Omental fat pad (tissue), 4 donors: ENCODE data around the gene GPR137C. TPM values are rescaled to one million over a fixed set of nuclear protein-coding genes. Genes with fewer than 3 reads are reported as not detected.

Source experiments
- ATAC-seq: fragments of 150-250 bp; one replicate; pipeline ENCODE4 v1.9.1; 2016; ENCODE audit warnings: mild to moderate bottlenecking, moderate library complexity; ENCODE audit not compliant: low FRiP score
- DNase-seq: peaks from one replicate; pipeline ENCODE4 v3.0.0-alpha.2; 2019; ENCODE audit warnings: low spot score
- total RNA-seq, 4 donors: library from RNA; depleted of rRNA; stranded (reverse); fragments of >200 nt; gene quantifications; one replicate each; pipeline ENCODE4 v1.1.0, GENCODE V29; 2016
- TF ChIP-seq, protein P1 (sequence below), 3 donors: fragments of 450-650 bp; IDR thresholded peaks; one replicate each; pipeline ENCODE4 v1.5.1; 2016 to 2017; ENCODE audit warnings: antibody characterized with exemption in 3 of 3, mild to moderate bottlenecking in 3 of 3, moderate library complexity in 2 of 3

Gene GPR137C
- total RNA-seq, 4 donors from 2014 or later, result 0.25 to 1.1 (median 0.71) TPM

DNA sequence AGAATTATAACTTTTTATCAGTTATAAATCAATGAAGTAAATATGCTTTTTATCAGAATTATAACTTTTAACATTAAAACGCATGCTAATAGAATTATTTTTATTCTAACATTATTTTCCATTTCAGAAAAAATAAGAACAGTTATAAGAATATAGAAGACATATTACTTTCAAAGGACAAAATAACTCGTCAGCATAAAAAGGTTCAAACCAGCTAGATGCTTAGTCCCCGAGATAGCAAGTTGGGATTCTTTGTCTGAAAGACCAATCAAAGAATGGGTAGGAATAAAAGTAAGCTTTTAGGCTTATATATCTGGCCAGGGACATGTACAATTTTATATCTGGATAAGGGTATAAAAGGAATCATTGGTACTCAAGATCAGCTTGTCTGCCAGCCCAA, 66.0 kb downstream of the GPR137C start:
- DNase-seq (no peak), ATAC-seq (no peak)
- TF ChIP-seq, protein P1, sequence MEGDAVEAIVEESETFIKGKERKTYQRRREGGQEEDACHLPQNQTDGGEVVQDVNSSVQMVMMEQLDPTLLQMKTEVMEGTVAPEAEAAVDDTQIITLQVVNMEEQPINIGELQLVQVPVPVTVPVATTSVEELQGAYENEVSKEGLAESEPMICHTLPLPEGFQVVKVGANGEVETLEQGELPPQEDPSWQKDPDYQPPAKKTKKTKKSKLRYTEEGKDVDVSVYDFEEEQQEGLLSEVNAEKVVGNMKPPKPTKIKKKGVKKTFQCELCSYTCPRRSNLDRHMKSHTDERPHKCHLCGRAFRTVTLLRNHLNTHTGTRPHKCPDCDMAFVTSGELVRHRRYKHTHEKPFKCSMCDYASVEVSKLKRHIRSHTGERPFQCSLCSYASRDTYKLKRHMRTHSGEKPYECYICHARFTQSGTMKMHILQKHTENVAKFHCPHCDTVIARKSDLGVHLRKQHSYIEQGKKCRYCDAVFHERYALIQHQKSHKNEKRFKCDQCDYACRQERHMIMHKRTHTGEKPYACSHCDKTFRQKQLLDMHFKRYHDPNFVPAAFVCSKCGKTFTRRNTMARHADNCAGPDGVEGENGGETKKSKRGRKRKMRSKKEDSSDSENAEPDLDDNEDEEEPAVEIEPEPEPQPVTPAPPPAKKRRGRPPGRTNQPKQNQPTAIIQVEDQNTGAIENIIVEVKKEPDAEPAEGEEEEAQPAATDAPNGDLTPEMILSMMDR (IDR thresholded peaks at IDR 0.05), result no peak

DNA sequence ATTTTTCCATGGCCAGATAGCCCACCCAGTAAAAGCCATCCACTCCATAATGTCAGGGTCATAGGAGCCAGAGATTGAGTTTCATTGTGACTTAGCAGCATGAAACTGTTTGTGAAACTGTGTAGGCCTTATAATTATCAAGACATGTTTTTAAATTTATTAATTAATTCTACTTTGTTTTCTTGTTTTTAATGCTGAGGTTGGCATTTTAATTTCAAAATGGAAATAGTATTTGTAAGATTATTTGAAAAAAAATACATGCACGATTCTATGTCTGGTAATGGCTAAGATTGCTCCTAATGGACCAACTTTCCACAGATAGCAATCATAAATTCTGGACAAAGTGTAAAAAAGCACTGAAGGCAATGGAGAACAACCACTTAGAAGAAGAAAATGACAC, 67.1 kb downstream of the GPR137C start:
- DNase-seq (no peak), ATAC-seq (no peak)
- TF ChIP-seq, protein P1 (IDR thresholded peaks at IDR 0.05), result no peak

DNA sequence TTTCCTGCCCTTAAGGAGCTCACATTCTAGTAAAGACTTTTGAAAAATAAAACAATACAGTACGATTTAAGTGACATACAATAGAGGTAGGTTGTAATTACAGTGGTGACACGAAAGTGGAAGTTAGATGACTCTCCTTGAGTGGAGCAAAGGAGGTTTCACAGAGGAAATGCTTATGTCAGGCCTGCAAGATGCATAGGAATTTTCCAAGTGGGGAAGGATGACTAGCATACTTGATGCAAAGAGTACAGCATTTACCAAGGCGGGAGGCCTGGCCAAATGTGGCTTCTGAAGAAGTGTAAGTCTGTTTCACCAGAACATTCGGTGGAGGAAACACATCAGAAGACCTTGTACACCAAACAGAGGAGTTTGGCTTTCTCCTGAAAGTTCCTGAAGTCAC, 87.5 kb downstream of the GPR137C start:
- ATAC-seq, result no peak
- DNase-seq, result no peak
- TF ChIP-seq, protein P1 (IDR thresholded peaks at IDR 0.05), result no peak

DNA sequence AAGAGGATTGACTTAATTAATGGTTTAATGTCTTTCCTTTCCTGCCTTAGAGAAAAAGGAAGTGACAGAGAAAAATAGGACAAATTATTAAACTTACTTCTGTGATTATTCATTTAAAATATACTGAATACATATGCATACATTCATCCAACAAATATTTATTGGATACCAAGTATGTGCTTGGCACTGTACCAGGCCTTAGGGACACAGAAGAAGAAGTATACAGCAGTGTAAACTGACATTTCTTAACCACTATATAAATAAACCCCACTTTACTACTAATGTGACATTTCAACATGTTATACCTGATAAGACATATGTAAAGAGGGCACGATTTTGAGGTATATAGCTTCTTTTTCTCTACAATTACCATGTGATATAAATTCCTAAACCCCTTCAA, 89.1 kb downstream of the GPR137C start:
- DNase-seq (no peak), ATAC-seq (no peak)
- TF ChIP-seq, protein P1 (IDR thresholded peaks at IDR 0.05), result no peak

DNA sequence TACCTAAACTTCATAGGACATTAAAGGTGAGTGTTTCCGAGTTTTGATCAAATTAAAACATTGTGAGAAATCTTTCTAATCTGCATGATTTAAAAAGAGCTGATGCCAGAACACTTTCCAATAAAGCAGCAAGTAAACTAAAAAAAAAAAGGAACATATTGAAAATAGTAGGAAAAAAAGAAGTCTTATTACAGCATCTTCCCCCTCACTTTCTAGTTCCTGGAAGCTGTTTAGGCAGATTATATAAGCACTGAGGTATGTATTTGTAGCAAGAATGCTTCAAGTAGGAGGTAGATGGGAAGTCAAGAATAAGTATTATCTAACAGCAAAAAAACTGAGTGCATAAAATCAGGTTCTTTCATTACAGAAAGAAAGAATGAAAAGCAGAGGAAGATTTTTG, 96.9 kb downstream of the GPR137C start:
- TF ChIP-seq, protein P1 (IDR thresholded peaks at IDR 0.05), result no peak

DNA sequence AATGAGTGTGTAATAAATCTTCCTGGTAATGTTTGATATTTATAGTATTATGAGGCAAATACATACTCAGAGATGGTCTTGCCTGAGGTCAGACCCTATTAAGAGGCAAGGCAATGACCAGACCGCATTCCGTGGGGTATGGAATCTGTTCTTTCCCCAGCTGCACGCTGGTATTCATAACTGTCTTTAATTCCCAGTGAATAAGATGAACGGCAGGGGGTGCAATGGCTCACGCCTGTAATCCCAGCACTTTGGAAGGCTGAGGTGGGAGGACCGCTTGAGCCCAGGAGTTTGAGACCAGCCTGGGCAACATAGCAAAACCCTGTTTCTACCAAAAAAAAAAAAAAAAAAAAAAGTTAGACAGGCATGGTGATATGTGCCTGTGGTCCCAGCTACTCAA, 98.1 kb downstream of the GPR137C start:
- TF ChIP-seq, protein P1 (IDR thresholded peaks at IDR 0.05), result no peak
- no peak for ATAC-seq

More for the DNA sequence above, 96.9 kb downstream of the GPR137C start:
- DNase-seq, result no peak
- no peak for ATAC-seq

DNA sequence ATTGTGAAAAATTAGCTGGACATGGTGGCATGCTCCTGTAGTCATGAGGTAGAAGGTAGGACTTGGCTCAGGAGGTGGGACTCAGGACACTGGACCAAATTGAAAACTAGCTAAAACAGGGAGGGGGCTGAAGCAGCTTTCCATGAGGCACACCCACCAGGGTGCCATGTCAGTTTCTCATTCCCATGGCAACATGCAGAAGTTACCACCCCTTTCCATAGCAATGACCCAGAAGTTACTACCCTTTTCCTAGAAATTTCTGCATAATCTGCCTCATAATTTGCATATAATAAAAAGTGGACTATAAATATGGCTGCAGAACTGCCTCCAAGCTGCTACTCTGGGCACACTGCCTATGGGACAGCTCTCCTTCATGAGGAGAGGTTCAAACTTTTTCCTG, 104.3 kb downstream of the GPR137C start:
- no peak for DNase-seq
- TF ChIP-seq, protein P1 (IDR thresholded peaks at IDR 0.05), result no peak
- ATAC-seq, result no peak

More for the DNA sequence above, 98.1 kb downstream of the GPR137C start:
- no peak for DNase-seq
